GM21825 (cell line): ENCODE results near the gene DMD.

Source experiments
- ATAC-seq: cut with Tn5 transposase; IDR thresholded peaks from one replicate; pipeline ENCODE4 v1.9.1; 2021; ENCODE audit warnings: mild to moderate bottlenecking, moderate library complexity; ENCODE audit not compliant: unreplicated experiment

The DMD gene

DNA sequence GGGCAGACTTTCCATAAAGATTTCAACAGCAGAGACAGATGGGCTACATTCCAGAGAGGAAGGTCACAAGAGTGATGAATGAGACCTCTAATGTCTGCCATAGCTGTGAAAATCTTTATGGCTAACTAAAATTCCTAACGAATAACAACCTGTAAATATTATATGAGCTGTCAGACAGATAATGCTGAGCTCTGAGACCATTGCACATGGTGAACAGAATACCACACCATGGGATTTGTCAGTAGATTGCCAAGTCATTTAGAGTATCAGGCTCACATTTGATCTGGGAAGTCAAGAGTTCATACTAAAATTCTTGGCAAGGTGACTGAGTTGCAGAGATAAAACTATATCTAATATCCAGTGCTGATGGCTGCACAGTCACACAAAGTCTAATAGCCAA lies 1880.3 kb downstream of the DMD start:
- ATAC-seq, result no peak

DNA sequence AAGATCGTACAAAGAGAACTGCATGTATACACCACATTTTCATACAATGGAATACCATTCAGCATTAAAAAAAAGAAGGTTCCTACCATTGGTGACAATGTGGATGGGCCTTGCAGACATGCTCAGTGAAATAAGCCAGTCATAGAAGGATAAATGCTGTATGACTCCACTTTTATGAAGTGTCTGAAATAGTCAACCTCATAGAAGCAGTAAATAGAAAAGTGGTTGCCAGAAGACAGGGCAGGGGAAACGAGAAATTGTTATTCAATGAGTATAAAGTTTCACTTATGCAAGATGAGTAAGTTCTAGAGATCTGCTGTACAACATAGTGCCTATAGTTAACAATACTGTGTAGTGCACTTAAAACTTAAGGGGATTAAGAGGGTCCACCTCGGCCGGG lies 1882.1 kb downstream of the DMD start:
- ATAC-seq, result no peak

DNA sequence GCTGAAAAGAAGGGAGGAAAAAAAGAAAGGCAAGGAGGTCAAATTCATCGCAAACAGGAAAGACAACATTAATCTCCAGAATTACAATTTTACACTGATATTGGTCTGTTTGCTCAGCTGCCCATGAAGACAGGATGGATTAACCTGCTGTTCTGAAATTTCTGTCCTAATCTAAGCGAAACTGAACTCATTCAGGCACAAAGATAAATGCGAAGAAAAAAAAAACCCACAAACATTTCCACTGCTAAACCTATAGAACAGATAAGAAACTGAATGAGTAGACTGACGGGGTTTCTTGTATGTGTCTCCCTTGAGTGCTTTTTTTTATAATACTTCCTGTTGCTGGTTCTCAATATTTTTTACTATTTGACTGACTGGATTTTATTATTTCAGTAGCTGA lies 1887.7 kb downstream of the DMD start:
- peak; percentile 80 for ATAC-seq

DNA sequence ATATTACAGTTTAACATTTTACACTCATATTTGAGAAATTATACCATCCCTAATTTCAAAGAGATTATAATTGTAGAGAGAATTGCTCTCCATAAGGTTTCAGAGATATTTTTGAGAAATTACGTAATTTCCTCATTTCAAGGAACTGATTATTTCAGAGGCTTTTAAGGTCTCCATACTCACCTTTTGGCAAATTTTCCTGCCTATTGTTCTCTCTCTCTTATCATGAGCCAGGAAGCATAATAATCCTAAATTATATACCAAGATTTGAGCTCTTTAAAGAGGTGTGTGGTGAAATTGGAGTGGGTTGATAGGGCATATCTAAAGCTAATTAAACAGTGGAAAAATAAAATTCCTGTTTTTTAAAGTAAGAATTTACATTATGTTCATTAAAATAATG lies 1890.6 kb downstream of the DMD start:
- no peak for ATAC-seq

DNA sequence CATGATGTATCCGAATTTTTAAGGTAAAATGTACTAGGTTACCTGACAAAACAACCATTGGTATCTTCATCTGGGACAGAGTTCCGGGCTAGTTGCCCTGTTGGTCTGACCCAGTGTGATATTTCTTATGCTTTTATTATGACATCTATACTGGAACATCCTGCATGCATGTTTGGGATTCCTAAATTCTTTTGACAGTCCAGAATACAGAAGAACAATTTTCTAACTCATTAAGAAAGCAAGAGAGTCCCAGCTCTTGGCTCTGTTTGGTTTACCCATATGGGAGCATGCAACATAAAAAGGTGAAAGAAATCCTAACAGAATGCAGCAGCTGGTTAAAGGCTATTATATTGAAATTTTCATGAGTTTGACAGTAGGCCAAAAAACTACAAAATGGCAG lies 1891.8 kb downstream of the DMD start:
- ATAC-seq, result no peak

GRCh38 chrX:31318866-31319265 lies 1892.5 kb downstream of the DMD start:
- ATAC-seq, result no peak

- ATAC-seq, result no peak
Measured at GRCh38 chrX:31316340-31316991, 1894.9 kb downstream of the DMD start.

DNA sequence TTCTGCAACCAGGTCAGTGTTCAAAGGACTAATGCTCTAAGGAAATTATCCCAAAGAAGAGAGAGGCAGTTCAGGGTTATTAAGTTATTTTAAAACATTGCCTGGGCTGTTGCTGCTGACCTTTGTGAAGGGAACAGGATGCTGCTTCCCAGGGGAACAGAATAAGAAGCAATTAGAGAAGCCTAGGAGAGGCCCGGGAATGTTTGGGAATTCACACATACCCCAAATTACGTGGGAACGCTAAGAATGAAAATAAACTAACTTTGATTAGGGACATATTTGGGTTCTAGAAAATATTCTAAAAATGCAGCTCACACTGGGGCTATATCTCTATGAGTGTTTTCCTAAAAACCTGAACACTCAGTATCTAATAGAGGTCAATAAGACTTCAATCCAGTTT lies 1896.4 kb downstream of the DMD start:
- ATAC-seq, result no peak

DNA sequence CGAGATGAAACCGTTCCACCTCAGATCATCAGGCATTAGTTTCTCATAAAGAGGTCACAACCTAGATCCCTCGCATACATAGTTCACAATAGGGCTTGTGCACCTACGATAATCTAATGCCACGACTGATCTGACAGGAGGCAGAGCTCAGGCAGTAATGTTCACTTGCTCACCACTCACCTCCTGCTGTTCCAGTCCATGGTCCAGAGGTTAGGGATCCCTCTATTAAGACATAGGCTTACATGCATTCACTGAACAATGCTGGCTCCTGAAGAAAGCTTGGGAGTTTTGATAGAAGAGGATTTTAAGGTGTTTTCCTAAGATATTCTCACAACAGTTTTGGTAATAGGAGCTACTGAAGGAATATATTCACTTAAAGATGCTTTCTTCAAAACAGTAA lies 1903.4 kb downstream of the DMD start:
- no peak for ATAC-seq

DNA sequence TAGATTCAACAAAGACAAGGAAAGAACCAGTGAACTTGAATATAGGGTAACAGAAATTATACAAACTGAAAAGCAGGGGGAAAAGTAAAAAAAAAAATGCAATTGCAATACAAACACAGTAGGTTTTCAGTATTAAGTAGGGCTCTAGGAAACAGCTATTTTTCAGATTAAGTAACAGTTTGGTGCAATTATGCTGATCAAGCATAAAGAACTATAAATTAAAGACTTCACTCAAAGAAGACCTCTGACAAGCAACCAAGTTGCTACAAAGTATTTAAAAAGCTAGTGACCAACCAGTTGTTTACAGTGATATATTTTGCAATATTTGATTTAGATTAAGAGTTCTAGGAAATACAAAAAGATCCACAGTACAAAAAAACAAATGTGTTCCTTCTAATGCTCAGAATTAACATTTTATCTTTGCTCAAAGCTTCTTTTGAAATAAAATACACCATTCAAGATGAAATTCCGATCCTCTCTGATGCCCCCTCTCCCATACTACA lies 1908.7 kb downstream of the DMD start:
- no peak for ATAC-seq

GRCh38 chrX:31301941-31302340 lies 1909.4 kb downstream of the DMD start:
- no peak for ATAC-seq

DNA sequence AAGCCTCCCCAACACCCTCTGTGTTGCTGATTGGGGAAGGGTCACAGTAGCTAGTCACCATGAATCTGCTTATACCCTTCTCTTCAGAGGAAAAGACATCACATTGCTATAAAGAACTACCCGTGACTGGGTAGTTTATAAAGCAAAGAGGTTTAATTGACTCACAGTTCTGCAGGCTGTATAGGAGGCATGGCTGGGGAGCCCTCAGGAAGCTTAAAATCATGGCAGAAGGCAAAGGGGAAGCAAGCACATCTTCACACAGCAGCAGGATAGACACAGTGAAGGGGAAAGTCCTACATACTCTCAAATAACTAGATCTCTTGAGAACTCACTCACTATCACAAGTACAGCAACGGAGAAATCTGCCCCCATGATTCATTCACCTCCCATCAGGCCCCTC lies 1910.1 kb downstream of the DMD start:
- no peak for ATAC-seq

GRCh38 chrX:31298916-31299315 lies 1912.4 kb downstream of the DMD start:
- ATAC-seq, result no peak

GRCh38 chrX:31297881-31298280 lies 1913.5 kb downstream of the DMD start:
- no peak for ATAC-seq

DNA sequence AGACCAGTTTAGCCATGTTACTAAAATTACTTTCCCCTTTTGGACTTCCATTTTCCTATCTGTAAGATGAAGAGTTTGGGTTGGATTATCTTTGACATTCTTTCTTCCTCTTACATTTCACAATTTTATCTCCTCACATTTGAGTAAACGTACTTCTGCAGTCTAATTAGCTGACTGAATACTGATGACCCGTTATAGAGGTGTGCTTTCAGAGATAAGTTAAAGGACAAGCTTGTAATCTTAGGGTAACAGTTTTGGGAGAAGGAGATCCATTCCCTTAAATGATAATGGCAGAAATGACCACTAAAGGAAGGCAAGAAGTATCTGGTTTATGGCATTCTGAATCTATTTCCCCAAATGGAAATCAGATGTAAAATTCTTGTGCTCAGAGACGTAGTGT lies 1916.9 kb downstream of the DMD start:
- ATAC-seq, result no peak

DNA sequence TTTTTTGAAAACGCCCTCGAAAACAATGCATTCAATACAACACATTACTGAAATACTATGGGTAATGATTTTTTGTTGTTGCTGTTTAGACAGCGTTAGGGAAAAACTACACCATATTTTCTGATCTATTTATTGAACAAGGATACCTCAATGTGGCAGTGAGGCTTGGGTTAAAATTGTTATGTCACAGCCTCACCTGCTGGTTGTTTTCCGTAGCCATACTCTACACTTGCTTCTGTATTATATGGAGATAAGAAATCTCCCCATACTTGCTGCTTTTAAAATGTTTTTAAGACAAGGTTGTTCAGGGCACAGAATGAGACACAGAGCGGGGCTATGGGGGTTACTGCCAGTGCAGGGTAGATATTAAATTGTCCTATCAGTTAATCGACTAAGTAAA lies 1917.9 kb downstream of the DMD start:
- ATAC-seq, result no peak

DNA sequence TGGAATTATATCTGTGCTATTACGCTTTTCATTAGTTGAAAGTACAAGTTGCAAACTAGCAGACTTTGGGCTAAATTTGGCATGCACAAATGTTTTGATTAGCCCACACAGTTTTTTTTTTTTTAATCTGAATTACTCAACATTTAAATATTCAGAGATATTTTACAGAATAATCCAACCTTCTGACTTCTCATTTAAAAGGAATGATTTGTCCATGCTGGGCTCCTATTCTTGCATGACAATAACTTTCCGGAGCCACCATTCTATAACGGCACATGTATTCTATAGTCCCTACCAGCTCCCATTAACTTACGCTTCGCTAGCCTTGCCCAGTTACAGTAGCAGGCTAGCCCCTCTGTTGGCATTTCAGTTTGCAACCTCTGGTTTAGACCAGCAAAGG lies 1920.2 kb downstream of the DMD start:
- no peak for ATAC-seq

DNA sequence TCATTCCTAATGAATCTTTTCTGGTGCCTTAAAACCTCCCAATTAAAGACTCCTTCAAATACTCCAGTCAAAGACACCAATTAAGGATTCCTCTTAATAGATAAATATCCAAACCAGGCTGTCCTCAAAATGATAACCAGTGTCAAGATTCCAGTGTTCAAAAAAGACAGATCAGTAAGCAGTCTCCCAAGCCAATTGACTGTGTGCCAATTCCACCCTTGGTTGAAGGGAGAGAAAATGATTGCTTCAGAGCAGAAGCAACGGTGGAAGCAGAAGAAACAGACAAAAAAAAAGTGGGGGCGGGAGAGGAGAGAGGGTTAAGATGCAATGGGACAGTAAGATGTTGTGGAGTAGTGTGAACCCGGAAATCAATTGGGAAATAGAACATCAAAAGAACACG lies 1923.5 kb downstream of the DMD start:
- no peak for ATAC-seq

DNA sequence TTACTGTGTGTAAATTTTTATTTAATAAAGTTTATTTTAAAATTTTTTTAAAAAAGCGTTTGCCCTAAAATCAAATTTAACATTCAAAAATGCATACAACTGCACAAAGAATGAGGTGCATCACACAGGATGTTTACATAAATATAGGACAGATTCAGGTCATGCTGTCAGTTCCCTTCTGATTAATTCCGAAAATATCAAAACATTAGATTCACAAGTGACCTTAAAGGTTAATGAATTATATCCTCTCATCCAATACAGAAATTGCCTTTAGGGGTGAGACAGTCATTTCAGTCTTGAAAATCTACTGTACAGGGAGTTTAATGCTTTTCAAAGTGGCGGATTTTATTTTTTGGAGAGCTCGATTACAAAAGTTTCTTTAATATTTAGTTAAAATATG lies 1930.8 kb downstream of the DMD start:
- no peak for ATAC-seq

DNA sequence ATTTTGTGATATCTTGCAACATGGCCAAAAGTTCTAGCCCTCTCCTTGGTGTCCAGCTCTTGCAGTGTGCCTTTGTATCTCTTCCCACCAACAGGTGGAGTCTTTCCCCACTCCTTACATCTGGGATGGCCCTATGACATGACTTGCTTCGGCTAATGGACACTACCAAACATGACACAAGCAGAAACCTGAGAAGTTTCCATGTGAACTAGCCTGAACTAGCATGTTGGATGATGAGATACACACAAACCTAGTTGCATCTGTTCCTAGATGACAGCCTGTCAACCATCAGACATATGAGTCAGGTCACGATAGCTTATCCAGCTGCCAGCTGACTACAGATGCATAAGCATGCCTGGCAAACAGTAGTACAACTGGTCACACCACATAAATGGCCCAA lies 1932.0 kb downstream of the DMD start:
- no peak for ATAC-seq

- no peak for ATAC-seq
Measured at GRCh38 chrX:31272472-31272775, 1938.9 kb downstream of the DMD start.

GRCh38 chrX:31271615-31272471 lies 1939.5 kb downstream of the DMD start:
- ATAC-seq, result no peak

DNA sequence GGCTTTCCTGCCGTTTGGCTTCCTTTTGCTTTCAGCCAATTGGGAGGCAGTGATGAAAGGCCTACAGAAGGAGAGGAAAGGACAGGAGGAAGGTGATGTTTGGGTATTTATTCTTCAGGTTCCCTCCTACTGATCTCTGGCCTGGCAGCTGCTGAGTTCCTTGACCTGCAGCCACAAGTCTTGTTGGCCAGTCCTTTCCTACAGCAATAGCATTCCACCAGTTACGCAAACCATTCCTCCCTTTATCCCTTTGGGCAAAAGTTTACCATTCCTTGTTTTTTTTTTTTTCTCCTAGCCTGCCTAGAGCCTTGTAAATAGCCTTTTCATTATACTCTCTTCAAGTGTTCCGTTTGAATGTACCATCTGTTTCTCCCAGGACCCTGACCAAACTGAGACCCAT lies 1941.4 kb downstream of the DMD start:
- ATAC-seq, result no peak
